D721Med (cell line): ENCODE results near the gene TBX19.

Experiments used
- DNase-seq: peaks from one replicate; pipeline ENCODE4 v3.0.0; 2011; ENCODE audit warnings: low spot score; ENCODE audit not compliant: insufficient read length
- FAIRE-seq: peaks from 2 replicates; lab custom pipeline; 2011; peaks lifted over from hg19 to GRCh38; lab: Jason Lieb, UNC
- TF ChIP-seq, protein P1 (sequence below): IDR thresholded peaks from 2 replicates; pipeline ENCODE4 v1.5.1; 2012; ENCODE audit warnings: mild to moderate bottlenecking, control low read depth; ENCODE audit not compliant: insufficient read depth; ENCODE audit errors: missing control alignments

Gene TBX19

DNA sequence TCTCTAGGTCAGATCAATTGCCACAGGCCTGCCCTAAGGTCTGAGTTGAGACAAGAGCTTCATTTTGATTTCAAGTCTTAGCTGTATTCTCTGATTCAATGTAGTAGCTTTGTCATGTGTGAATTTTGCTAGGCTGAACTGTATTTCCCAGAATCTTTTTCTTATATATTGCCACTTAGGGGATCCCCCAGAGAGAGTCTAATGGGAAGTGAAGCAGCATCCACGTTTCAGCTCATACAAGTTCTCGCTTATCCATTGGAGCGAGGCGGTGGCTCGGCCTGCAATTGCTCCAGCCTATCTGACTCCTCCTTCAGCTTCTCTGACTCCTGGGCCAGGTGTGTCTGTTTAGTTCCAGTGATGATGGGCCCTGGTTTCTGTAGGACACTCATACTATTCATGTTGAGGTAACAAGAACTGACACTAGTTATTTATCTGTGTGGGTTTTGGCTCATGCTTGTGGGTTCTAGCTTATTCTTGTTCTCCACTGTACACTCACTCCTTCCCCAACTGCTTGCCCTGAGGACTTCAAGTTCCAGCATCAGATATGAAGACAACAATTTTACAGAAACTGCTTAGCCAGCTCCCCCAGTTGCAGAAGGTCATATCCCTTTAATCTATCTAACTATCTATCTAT is 48.2 kb downstream of the TBX19 start:
- DNase-seq (no peak), FAIRE-seq (no peak)

DNA sequence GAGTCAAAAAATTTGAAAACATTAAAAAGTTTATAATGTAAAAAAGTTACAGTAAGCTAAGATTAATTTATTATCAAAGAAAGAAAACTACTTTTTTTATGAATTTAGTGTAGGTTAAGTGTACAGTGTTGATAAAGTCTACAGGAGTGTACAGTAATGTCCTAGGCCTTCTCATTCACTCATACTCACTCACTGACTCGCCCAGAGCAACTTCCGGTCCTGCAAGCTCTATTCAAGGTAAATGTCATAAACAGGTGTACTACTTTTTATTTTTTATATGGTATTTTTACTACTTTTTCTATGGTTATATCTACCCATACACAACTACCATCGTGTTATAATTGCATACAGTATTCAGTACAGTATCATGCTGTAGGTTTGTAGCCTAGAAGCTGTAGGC is 49.6 kb downstream of the TBX19 start:
- FAIRE-seq: no peak
- no peak for DNase-seq

More for the DNA sequence above, 48.2 kb downstream of the TBX19 start:
- TF ChIP-seq, protein P1, sequence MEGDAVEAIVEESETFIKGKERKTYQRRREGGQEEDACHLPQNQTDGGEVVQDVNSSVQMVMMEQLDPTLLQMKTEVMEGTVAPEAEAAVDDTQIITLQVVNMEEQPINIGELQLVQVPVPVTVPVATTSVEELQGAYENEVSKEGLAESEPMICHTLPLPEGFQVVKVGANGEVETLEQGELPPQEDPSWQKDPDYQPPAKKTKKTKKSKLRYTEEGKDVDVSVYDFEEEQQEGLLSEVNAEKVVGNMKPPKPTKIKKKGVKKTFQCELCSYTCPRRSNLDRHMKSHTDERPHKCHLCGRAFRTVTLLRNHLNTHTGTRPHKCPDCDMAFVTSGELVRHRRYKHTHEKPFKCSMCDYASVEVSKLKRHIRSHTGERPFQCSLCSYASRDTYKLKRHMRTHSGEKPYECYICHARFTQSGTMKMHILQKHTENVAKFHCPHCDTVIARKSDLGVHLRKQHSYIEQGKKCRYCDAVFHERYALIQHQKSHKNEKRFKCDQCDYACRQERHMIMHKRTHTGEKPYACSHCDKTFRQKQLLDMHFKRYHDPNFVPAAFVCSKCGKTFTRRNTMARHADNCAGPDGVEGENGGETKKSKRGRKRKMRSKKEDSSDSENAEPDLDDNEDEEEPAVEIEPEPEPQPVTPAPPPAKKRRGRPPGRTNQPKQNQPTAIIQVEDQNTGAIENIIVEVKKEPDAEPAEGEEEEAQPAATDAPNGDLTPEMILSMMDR: no peak

DNA sequence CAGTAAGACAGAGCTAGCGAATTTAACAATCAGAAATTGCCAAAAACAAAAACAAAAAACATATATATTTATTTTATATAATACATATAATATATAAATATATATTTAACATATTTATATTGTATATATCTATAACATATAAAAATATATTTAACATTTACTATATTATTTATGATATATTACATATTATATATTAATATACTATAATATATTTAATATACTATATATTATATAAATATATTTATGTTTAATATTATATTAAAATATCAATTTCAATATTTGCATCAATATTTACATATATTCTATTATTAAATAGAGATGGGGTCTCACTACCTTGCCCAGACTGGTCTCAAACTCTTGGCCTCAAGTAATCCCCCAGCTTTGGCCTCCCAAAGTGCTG is 50.9 kb downstream of the TBX19 start:
- DNase-seq (no peak), FAIRE-seq (no peak)
- TF ChIP-seq, protein P1: no peak

More for the DNA sequence above, 49.6 kb downstream of the TBX19 start:
- TF ChIP-seq, protein P1: no peak

DNA sequence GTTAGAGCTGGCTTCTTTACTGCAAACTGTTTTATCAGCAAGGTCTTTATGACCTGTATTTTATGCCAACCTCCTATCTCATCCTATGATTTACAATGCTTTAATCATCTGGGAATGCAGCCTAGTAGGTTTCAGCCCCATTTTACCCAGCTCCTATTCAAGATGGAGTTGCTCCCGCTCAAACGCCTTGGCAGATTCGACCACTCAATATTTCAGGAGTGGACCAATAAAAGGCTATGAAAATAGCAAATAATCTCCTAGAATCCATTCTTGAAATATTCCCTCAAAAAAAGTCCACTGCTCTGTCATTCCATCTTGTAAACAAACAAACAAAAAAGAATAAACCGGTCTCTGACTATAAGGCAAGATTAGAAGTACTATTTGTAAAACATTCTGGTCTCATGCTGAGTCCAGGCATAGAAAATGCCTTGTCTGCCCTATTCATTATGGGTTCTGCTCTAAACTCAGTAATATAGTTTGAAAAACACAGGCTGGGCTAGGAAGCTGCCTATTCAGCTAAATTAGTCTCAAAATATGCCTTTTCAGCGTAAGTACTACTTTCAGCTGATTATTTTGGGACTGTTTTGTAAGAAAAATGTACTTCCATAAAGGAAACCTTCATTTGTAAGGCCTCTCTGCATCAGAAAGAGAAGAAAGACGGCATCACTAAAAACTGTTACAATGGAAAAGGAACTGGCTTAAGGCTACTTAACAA is 53.0 kb downstream of the TBX19 start:
- DNase-seq (no peak), FAIRE-seq (no peak)
- TF ChIP-seq, protein P1: no peak

DNA sequence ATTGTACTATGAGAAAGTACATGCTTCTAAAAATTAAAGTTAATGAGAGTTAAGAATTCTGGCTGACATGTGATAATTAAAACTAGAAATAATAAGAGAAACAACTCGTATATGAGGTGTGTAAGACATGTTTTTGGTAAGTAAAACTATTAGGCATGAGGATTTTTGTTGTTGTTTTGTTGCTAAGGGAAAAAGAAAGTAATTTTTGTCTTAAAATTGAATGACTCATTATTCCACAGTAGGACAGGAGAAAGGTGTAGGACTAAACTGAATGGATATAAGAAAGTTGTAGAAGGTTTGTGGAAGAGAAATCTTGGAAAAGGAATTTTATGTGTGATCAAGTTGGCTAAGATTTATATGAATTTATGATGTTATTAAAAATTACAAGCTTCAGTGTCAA is 54.8 kb downstream of the TBX19 start:
- peak; percentile 69 for FAIRE-seq
- DNase-seq: no peak
- TF ChIP-seq, protein P1: no peak

DNA sequence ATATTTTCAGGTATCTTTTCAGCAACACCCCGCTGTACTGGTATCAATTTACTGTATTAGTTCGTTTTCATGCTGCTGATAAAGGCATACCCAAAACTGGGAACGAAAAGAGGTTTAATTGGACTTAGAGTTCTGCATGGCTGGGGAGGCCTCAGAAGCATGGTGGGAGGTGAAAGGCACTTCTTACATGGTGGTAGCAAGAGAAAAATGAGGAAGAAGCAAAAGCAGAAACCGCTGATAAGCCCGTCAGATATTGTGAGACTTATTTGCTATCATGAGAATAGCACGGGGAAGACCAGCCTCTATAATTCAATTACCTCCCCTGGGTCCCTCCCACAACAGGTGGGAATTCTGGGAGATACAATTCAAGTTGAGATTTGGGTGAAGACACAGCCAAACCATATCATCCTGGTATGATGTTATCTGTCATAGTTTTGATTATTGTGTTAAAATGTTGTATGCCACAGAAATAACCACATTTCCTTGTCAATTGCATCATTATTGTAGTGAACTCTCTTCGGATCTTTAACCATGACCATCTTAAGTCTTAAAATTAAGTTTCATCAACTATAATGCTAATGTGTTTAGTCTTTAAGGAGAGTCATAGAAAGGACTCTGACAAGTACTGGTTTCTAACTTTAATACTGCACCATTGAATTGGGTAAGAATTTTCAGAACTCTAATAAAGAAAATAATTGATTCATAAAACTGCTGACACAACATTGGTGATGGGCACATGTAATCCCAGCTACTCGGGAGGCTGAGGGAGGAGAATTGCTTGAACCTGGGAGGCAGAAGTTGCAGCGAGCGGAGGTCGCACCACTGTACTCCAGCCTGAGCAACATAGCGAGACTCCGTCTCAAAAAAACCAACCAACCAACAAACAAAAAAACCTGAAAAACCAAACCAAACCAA is 58.2 kb downstream of the TBX19 start:
- TF ChIP-seq, protein P1: no peak
- no peak for FAIRE-seq
- DNase-seq: no peak
